T47D (cell line): ENCODE measurements around the gene PCIF1.
"Not testable (repeated sequence)": the region's sequence is repeated elsewhere in the genome, so short reads cannot be mapped to it uniquely, and the experiment has no call there.

Source experiments
- DNase-seq, 2 experiments: peaks; one replicate each; pipeline versions ENCODE4 v3.0.0 to v3.0.0-alpha.2; 2011 to 2012; ENCODE audit warnings: low read depth in 1 of 2, low spot score in 1 of 2
- JUND ChIP-seq: IDR thresholded peaks from 2 replicates; pipeline ENCODE4 v1.6.1; 2012; ENCODE audit warnings: low read depth
- in situ Hi-C: cut with HindIII; loops from 2 replicates; pipeline ENCODE4 v1.10.0; 2016; ENCODE audit warnings: low sequenced_read_pairs, low pct_unique_long_range_greater_than_20kb

Gene PCIF1

GRCh38 chr20:45948742-45949541 lies 14.5 kb downstream of the PCIF1 start:
- no peak for DNase-seq
- TF ChIP-seq JUND, result no peak
- in situ Hi-C loops, result no loop called here

GRCh38 chr20:45949542-45950329 lies 15.3 kb downstream of the PCIF1 start:
- no peak for DNase-seq
- in situ Hi-C loops, result no loop called here
- no peak for TF ChIP-seq JUND

- no peak for TF ChIP-seq JUND
- in situ Hi-C loops, result no loop called here
- no peak for DNase-seq
Measured at GRCh38 chr20:45950330-45950646, 15.8 kb downstream of the PCIF1 start.

GRCh38 chr20:45951925-45952834 lies 17.7 kb downstream of the PCIF1 start:
- in situ Hi-C loops, result no loop called here
- TF ChIP-seq JUND, result no peak
- DNase-seq, result no peak

- in situ Hi-C loops, result no loop called here
- TF ChIP-seq JUND, result no peak
- DNase-seq, result no peak
Measured at GRCh38 chr20:45952861-45953260, 18.4 kb downstream of the PCIF1 start.

GRCh38 chr20:45953672-45954071 lies 19.2 kb downstream of the PCIF1 start:
- TF ChIP-seq JUND, result no peak
- in situ Hi-C loops, result no loop called here
- no peak for DNase-seq

GRCh38 chr20:45956326-45956725 lies 21.8 kb downstream of the PCIF1 start:
- DNase-seq, in situ Hi-C loops: not testable (repeated sequence)

- no peak for TF ChIP-seq JUND
- in situ Hi-C loops, result no loop called here
- no peak for DNase-seq
Measured at GRCh38 chr20:45957021-45957941, 22.8 kb downstream of the PCIF1 start.

- in situ Hi-C loops, result no loop called here
- no peak for TF ChIP-seq JUND
- DNase-seq, result no peak
Measured at GRCh38 chr20:45958593-45958992, 24.1 kb downstream of the PCIF1 start.

GRCh38 chr20:45959126-45959525 lies 24.6 kb downstream of the PCIF1 start:
- in situ Hi-C loops, result no loop called here
- no peak for TF ChIP-seq JUND
- DNase-seq, result no peak

GRCh38 chr20:45959956-45960630 lies 25.6 kb downstream of the PCIF1 start:
- no peak for TF ChIP-seq JUND
- no peak for DNase-seq
- in situ Hi-C loops, result no loop called here
